ENCODE measurements around the gene HLF.

DNA sequence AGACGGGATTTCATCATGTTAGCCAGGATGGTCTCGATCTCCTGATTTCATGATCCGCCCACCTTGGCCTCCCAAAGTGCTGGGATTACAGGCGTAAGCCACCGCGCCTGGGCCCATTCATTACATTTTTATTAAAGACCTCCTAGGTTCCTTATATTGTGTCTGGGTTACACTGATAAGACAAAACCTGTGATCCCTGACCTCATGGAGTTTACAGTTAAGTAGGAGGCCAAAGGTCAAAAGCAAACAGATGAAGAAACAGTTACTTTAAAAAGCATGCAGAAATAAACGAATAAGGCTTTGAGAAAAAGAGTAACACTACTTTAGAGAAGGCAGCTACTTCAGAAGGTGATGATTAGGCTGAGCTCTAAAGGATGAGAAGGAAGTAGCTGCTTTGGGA, 14.9 kb upstream of the HLF start:
- TF ChIP-seq, protein P1, sequence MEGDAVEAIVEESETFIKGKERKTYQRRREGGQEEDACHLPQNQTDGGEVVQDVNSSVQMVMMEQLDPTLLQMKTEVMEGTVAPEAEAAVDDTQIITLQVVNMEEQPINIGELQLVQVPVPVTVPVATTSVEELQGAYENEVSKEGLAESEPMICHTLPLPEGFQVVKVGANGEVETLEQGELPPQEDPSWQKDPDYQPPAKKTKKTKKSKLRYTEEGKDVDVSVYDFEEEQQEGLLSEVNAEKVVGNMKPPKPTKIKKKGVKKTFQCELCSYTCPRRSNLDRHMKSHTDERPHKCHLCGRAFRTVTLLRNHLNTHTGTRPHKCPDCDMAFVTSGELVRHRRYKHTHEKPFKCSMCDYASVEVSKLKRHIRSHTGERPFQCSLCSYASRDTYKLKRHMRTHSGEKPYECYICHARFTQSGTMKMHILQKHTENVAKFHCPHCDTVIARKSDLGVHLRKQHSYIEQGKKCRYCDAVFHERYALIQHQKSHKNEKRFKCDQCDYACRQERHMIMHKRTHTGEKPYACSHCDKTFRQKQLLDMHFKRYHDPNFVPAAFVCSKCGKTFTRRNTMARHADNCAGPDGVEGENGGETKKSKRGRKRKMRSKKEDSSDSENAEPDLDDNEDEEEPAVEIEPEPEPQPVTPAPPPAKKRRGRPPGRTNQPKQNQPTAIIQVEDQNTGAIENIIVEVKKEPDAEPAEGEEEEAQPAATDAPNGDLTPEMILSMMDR (IDR thresholded peaks at IDR 0.05; ENCODE audit: extremely low read depth in 1 of 2, insufficient read depth in 1 of 2, low read depth in 1 of 2, low read length in 2 of 2): no peak
- no peak for TF ChIP-seq EZH2 (IDR thresholded peaks at IDR 0.05; ENCODE audit: borderline replicate concordance, low read depth, low read length, severe bottlenecking)
- no peak for TF ChIP-seq MYC (IDR thresholded peaks at IDR 0.05; ENCODE audit: low read depth, low read length)
- TF ChIP-seq POLR2A (IDR thresholded peaks at IDR 0.05; ENCODE audit: low read depth, low read length): no peak
- no peak for TF ChIP-seq POLR2AphosphoS5 (IDR thresholded peaks at IDR 0.05; ENCODE audit: insufficient read depth, low read depth, low read length)
- TF ChIP-seq, protein P2, sequence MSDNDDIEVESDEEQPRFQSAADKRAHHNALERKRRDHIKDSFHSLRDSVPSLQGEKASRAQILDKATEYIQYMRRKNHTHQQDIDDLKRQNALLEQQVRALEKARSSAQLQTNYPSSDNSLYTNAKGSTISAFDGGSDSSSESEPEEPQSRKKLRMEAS (IDR thresholded peaks at IDR 0.05; ENCODE audit: insufficient read depth, insufficient read length): no peak
- no peak for TF ChIP-seq FOS (IDR thresholded peaks at IDR 0.05; ENCODE audit: borderline replicate concordance, insufficient read depth, low read length)
- TF ChIP-seq JUN (IDR thresholded peaks at IDR 0.05; ENCODE audit: borderline replicate concordance, insufficient read depth, insufficient read length, low read depth): no peak

All from endothelial cell of umbilical vein (primary cell).